ENCODE results near the gene FNDC10.

The FNDC10 gene

DNA sequence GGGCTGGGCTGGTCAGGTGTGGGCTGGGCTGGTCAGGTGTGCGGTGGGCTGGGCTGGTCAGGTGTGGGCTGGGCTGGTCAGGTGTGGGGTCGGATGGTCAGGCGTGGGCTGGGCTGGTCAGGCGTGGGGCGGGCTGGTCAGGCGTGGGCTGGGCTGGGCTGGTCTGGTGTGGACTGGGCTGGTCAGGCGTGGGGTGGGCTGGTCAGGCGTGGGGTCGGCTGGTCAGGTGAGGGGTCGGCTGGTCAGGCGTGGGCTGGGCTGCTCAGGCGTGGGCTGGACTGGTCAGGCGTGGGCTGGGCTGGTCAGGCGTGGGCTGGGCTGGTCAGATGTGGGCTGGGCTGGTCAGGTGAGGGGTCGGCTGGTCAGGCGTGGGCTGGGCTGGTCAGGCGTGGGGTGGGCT is 5.8 kb upstream of the FNDC10 start:
- no peak overlapping the region for H3K27ac ChIP-seq (ENCODE audit: low read depth in 2 of 2, low read length in 2 of 2)
- H3K4me1 ChIP-seq (ENCODE audit: control insufficient read depth in 2 of 2, insufficient read depth in 2 of 2, low read length in 2 of 2) = peaks cover 0 to 4% of the 10 kb centered on the region in 2 donors
- no peak overlapping the region for H3K9ac ChIP-seq (ENCODE audit: low read depth in 1 of 2, low read length in 2 of 2)
- no peak overlapping the region for H3K4me3 ChIP-seq (ENCODE audit: low read length in 2 of 2)
- H3K36me3 ChIP-seq (ENCODE audit: control insufficient read depth in 2 of 2, insufficient read depth in 2 of 2, low read length in 2 of 2) = no peaks in the 10 kb centered on the region
- peaks cover 3% of the 10 kb centered on the region in 2 donors for H3K27me3 ChIP-seq (ENCODE audit: control insufficient read depth in 2 of 2, insufficient read depth in 2 of 2, low read length in 2 of 2)
- H3K9me3 ChIP-seq (ENCODE audit: control insufficient read depth in 2 of 2, low read length in 2 of 2) = no peaks in the 10 kb centered on the region

GRCh38 chr1:1605034-1605591 is 5.2 kb upstream of the FNDC10 start:
- Histone ChIP-seq H3K27me3 (ENCODE audit: control insufficient read depth in 2 of 2, insufficient read depth in 2 of 2, low read length in 2 of 2) (peaks cover 3% of the 10 kb centered on the region in 2 donors), H3K9ac (ENCODE audit: low read depth in 1 of 2, low read length in 2 of 2) (no peak overlapping the region), H3K4me1 (ENCODE audit: control insufficient read depth in 2 of 2, insufficient read depth in 2 of 2, low read length in 2 of 2) (peaks cover 3 to 9% of the 10 kb centered on the region in 2 donors), H3K27ac (ENCODE audit: low read depth in 2 of 2, low read length in 2 of 2) (no peak overlapping the region), H3K36me3 (ENCODE audit: control insufficient read depth in 2 of 2, insufficient read depth in 2 of 2, low read length in 2 of 2) (no peaks in the 10 kb centered on the region), H3K9me3 (ENCODE audit: control insufficient read depth in 2 of 2, low read length in 2 of 2) (no peaks in the 10 kb centered on the region), H3K4me3 (ENCODE audit: low read length in 2 of 2) (no peak overlapping the region)

- Histone ChIP-seq H3K9me3 (ENCODE audit: control insufficient read depth in 2 of 2, low read length in 2 of 2) (no peaks in the 10 kb centered on the region), H3K27me3 (ENCODE audit: control insufficient read depth in 2 of 2, insufficient read depth in 2 of 2, low read length in 2 of 2) (peaks cover 3% of the 10 kb centered on the region in 2 donors), H3K36me3 (ENCODE audit: control insufficient read depth in 2 of 2, insufficient read depth in 2 of 2, low read length in 2 of 2) (no peaks in the 10 kb centered on the region)
These were observed 4.6 kb upstream of the FNDC10 start for GRCh38 chr1:1604374-1605033.

GRCh38 chr1:1603671-1604373 is 3.9 kb upstream of the FNDC10 start:
- Histone ChIP-seq H3K27me3 (ENCODE audit: control insufficient read depth in 2 of 2, insufficient read depth in 2 of 2, low read length in 2 of 2) (peaks cover 3% of the 10 kb centered on the region in 2 donors), H3K4me1 (ENCODE audit: control insufficient read depth in 2 of 2, insufficient read depth in 2 of 2, low read length in 2 of 2) (peaks cover 3 to 9% of the 10 kb centered on the region in 2 donors), H3K4me3 (ENCODE audit: low read length in 2 of 2) (no peak overlapping the region), H3K9me3 (ENCODE audit: control insufficient read depth in 2 of 2, low read length in 2 of 2) (no peaks in the 10 kb centered on the region), H3K27ac (ENCODE audit: low read depth in 2 of 2, low read length in 2 of 2) (no peak overlapping the region), H3K9ac (ENCODE audit: low read depth in 1 of 2, low read length in 2 of 2) (no peak overlapping the region), H3K36me3 (ENCODE audit: control insufficient read depth in 2 of 2, insufficient read depth in 2 of 2, low read length in 2 of 2) (no peaks in the 10 kb centered on the region)

More at GRCh38 chr1:1604374-1605033, 4.6 kb upstream of the FNDC10 start:
- Histone ChIP-seq H3K4me1 (ENCODE audit: control insufficient read depth in 2 of 2, insufficient read depth in 2 of 2, low read length in 2 of 2) (peaks cover 3 to 9% of the 10 kb centered on the region in 2 donors), H3K27ac (ENCODE audit: low read depth in 2 of 2, low read length in 2 of 2) (no peak overlapping the region), H3K4me3 (ENCODE audit: low read length in 2 of 2) (no peak overlapping the region), H3K9ac (ENCODE audit: low read depth in 1 of 2, low read length in 2 of 2) (no peak overlapping the region)

GRCh38 chr1:1602968-1603506 is 3.1 kb upstream of the FNDC10 start:
- H3K27ac ChIP-seq (ENCODE audit: low read depth in 2 of 2, low read length in 2 of 2) = no peak overlapping the region
- H3K4me1 ChIP-seq (ENCODE audit: control insufficient read depth in 2 of 2, insufficient read depth in 2 of 2, low read length in 2 of 2) = peaks cover 3 to 9% of the 10 kb centered on the region in 2 donors
- no peaks in the 10 kb centered on the region for H3K36me3 ChIP-seq (ENCODE audit: control insufficient read depth in 2 of 2, insufficient read depth in 2 of 2, low read length in 2 of 2)
- H3K9me3 ChIP-seq (ENCODE audit: control insufficient read depth in 2 of 2, low read length in 2 of 2) = no peaks in the 10 kb centered on the region
- no peak overlapping the region for H3K9ac ChIP-seq (ENCODE audit: low read depth in 1 of 2, low read length in 2 of 2)
- H3K4me3 ChIP-seq (ENCODE audit: low read length in 2 of 2) = no peak overlapping the region
- H3K27me3 ChIP-seq (ENCODE audit: control insufficient read depth in 2 of 2, insufficient read depth in 2 of 2, low read length in 2 of 2) = peaks cover 3 to 9% of the 10 kb centered on the region in 2 donors

- peaks cover 3 to 9% of the 10 kb centered on the region in 2 donors for H3K4me1 ChIP-seq (ENCODE audit: control insufficient read depth in 2 of 2, insufficient read depth in 2 of 2, low read length in 2 of 2)
- no peaks in the 10 kb centered on the region for H3K36me3 ChIP-seq (ENCODE audit: control insufficient read depth in 2 of 2, insufficient read depth in 2 of 2, low read length in 2 of 2)
- H3K27me3 ChIP-seq (ENCODE audit: control insufficient read depth in 2 of 2, insufficient read depth in 2 of 2, low read length in 2 of 2) = peaks cover 3 to 15% of the 10 kb centered on the region in 2 donors
- H3K27ac ChIP-seq (ENCODE audit: low read depth in 2 of 2, low read length in 2 of 2) = no peak overlapping the region
- H3K9me3 ChIP-seq (ENCODE audit: control insufficient read depth in 2 of 2, low read length in 2 of 2) = no peaks in the 10 kb centered on the region
- no peak overlapping the region for H3K4me3 ChIP-seq (ENCODE audit: low read length in 2 of 2)
- no peak overlapping the region for H3K9ac ChIP-seq (ENCODE audit: low read depth in 1 of 2, low read length in 2 of 2)
These were observed 2.5 kb upstream of the FNDC10 start for GRCh38 chr1:1602304-1602967.

- Histone ChIP-seq H3K36me3 (ENCODE audit: control insufficient read depth in 2 of 2, insufficient read depth in 2 of 2, low read length in 2 of 2) (no peaks in the 10 kb centered on the region), H3K27me3 (ENCODE audit: control insufficient read depth in 2 of 2, insufficient read depth in 2 of 2, low read length in 2 of 2) (peaks cover 7 to 17% of the 10 kb centered on the region in 2 donors), H3K9ac (ENCODE audit: low read depth in 1 of 2, low read length in 2 of 2) (no peak overlapping the region), H3K4me3 (ENCODE audit: low read length in 2 of 2) (no peak overlapping the region), H3K4me1 (ENCODE audit: control insufficient read depth in 2 of 2, insufficient read depth in 2 of 2, low read length in 2 of 2) (peaks cover 3 to 7% of the 10 kb centered on the region in 2 donors), H3K9me3 (ENCODE audit: control insufficient read depth in 2 of 2, low read length in 2 of 2) (no peaks in the 10 kb centered on the region), H3K27ac (ENCODE audit: low read depth in 2 of 2, low read length in 2 of 2) (no peak overlapping the region)
These were observed 1.8 kb upstream of the FNDC10 start for GRCh38 chr1:1601564-1602303.

DNA sequence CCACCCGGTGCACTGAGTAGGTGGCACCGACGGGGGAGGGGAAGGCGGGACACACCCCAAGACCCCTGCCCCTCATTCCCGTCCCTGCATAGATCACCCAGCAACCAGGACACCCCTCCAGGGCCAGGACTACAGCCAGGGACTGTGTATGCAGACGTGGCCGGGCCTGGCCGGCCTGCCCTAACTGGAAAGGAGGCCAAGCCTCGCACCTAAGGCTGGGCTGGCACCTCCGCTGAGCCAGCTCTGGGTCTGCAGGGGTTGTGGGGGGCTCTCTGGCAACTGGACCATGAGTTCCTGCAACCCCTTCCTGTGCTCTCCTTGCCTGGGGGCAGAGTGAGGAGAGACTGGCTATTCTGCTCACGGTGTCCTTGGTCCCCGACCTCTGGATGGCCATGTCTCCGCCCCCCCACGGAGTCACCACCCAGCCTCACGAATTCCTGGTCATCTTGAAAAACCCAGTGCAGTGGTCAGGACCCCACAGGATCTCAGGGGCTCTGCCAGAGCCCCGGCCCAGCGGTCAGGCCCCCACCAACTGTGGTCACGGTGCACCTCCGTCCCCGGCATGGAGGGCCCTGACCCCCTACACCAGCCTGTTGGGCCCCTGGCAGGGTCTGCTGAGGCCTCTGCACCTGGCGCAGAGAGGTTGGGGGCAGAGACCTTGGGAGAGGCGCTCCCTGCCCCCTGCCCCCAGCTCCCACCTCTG is 1.1 kb upstream of the FNDC10 start:
- no peaks in the 10 kb centered on the region for H3K36me3 ChIP-seq (ENCODE audit: control insufficient read depth in 2 of 2, insufficient read depth in 2 of 2, low read length in 2 of 2)
- H3K9me3 ChIP-seq (ENCODE audit: control insufficient read depth in 2 of 2, low read length in 2 of 2) = no peaks in the 10 kb centered on the region
- H3K27me3 ChIP-seq (ENCODE audit: control insufficient read depth in 2 of 2, insufficient read depth in 2 of 2, low read length in 2 of 2) = peaks cover 14 to 21% of the 10 kb centered on the region in 2 donors
- H3K4me3 ChIP-seq (ENCODE audit: low read length in 2 of 2) = no peak overlapping the region
- H3K4me1 ChIP-seq (ENCODE audit: control insufficient read depth in 2 of 2, insufficient read depth in 2 of 2, low read length in 2 of 2) = peaks cover 3 to 5% of the 10 kb centered on the region in 2 donors
- no peak overlapping the region for H3K9ac ChIP-seq (ENCODE audit: low read depth in 1 of 2, low read length in 2 of 2)
- no peak overlapping the region for H3K27ac ChIP-seq (ENCODE audit: low read depth in 2 of 2, low read length in 2 of 2)

Measured in mucosa of rectum (tissue), 2 donors.